Endodermal cell (in vitro differentiated cells): ENCODE measurements around the gene ADD1. TPM values are rescaled to one million over a fixed set of nuclear protein-coding genes. Genes with fewer than 3 reads are reported as not detected.

Experiments used
- DNase-seq: peaks from one replicate; pipeline ENCODE4 v3.0.0-alpha.2; 2017
- H3K27ac ChIP-seq: 2 replicates; pipeline ENCODE4 v1.5.1; 2013; ENCODE audit warnings: mild to moderate bottlenecking, low read depth, low read length, moderate library complexity
- H3K27me3 ChIP-seq: 2 replicates; pipeline ENCODE4 v1.6.1; 2013; ENCODE audit warnings: mild to moderate bottlenecking, low read length, moderate library complexity; ENCODE audit not compliant: insufficient read depth, control insufficient read depth, poor library complexity, severe bottlenecking
- H3K36me3 ChIP-seq: 2 replicates; pipeline ENCODE4 v1.7.0; 2013; ENCODE audit warnings: mild to moderate bottlenecking, low read length, moderate library complexity; ENCODE audit not compliant: control insufficient read depth, insufficient read depth
- H3K4me1 ChIP-seq: one replicate; pipeline ENCODE4 v1.7.0; 2013; ENCODE audit warnings: low read length; ENCODE audit not compliant: control insufficient read depth, insufficient read depth
- H3K4me3 ChIP-seq: 2 replicates; pipeline ENCODE4 v1.5.1; 2013; ENCODE audit warnings: mild to moderate bottlenecking, low read length, moderate library complexity
- H3K9ac ChIP-seq: 2 replicates; pipeline ENCODE4 v1.6.1; 2013; ENCODE audit warnings: mild to moderate bottlenecking, low read length, moderate library complexity; ENCODE audit not compliant: poor library complexity, severe bottlenecking; ENCODE audit errors: extremely low read depth
- H3K9me3 ChIP-seq: 2 replicates; pipeline ENCODE4 v1.6.1; 2013; ENCODE audit warnings: mild to moderate bottlenecking, low read length, moderate library complexity; ENCODE audit not compliant: control insufficient read depth
- H3K27ac Mint-ChIP-seq: 2 replicates; pipeline ENCODE4 v1.8.0; 2020; ENCODE audit warnings: mixed read lengths
- H3K27me3 Mint-ChIP-seq: 2 replicates; pipeline ENCODE4 v1.8.0; 2021; ENCODE audit warnings: mild to moderate bottlenecking, mixed read lengths; ENCODE audit not compliant: insufficient read depth
- H3K36me3 Mint-ChIP-seq: 2 replicates; pipeline ENCODE4 v1.8.0; 2020; ENCODE audit warnings: low read depth, mixed read lengths
- H3K4me1 Mint-ChIP-seq: 2 replicates; pipeline ENCODE4 v1.8.0; 2020; ENCODE audit warnings: mixed read lengths
- H3K4me3 Mint-ChIP-seq: 2 replicates; pipeline ENCODE4 v1.8.0; 2020; ENCODE audit warnings: mild to moderate bottlenecking, moderate library complexity, mixed read lengths
- H3K9me3 Mint-ChIP-seq: 2 replicates; pipeline ENCODE4 v1.8.0; 2020; ENCODE audit warnings: mild to moderate bottlenecking, mixed read lengths
- WGBS, 2 experiments: methylation state at CpG; one replicate each; pipeline versions ENCODE4 v1.1.5 to v1.1.7; 2013; ENCODE audit warnings: missing lambda C conversion rate in 2 of 2, mixed read lengths in 1 of 2; ENCODE audit not compliant: insufficient coverage in 1 of 2, insufficient read length in 1 of 2; 5-methylcytosine and 5-hydroxymethylcytosine counted together
- total RNA-seq, 2 donors: library from RNA; stranded (reverse); fragmentation: NEBNext Ultra II Directional in 1 of 2; extraction: Animal tissue kit (Norgen Biotek cat#: 25700) in 1 of 2; gene quantifications; 2 replicates in 1 of 2; 3 replicates in 1 of 2; pipeline ENCODE4 v1.2.1, GENCODE V29; 2021
- TF ChIP-seq, protein P1 (sequence below): fragments of 200-600 bp; sonication (generic); conservative IDR thresholded peaks from 2 replicates; pipeline ENCODE4 v1.5.0; 2021; ENCODE audit warnings: antibody characterized with exemption, mild to moderate bottlenecking

ADD1 gene
- total RNA-seq, 2 donors from 2014 or later, result 231 to 257 TPM

DNA sequence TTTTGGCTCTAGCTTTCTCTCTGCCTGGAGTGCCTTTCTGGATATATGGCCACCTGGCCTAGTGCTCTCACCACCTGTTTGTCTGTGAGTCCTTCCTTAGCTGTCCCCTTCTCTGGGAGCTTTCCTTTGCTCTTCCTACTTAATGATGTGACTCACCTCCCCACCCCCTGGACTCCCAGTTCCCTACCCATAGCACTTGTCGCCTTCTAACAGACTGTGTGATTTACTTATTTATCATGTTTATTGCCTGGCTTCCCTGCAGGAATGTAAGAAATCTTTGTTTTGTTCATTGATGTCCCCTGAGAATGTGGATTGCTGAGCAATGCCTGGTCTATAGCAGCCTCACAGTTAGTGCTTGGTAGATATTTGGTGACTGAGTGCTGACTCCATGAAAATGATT, 18.9 kb downstream of the ADD1 start:
- H3K9me3 Mint-ChIP-seq, result no peaks in the 10 kb centered on the region
- peaks cover 14% of the 10 kb centered on the region for H3K36me3 ChIP-seq
- no peak overlapping the region for H3K4me3 Mint-ChIP-seq
- no peaks in the 10 kb centered on the region for H3K27me3 ChIP-seq
- WGBS, 2 experiments, result 14% methylated on average over 1 of the region's 1 CpG; no CpG with 5 or more reads in 1 of the 2 experiments
- peak; percentile 81 for DNase-seq
- peak overlapping the region; percentile 69 for H3K9ac ChIP-seq
- H3K36me3 Mint-ChIP-seq, result peaks cover 1% of the 10 kb centered on the region
- no peaks in the 10 kb centered on the region for H3K27me3 Mint-ChIP-seq
- peaks cover 32% of the 10 kb centered on the region for H3K4me1 ChIP-seq
- H3K27ac Mint-ChIP-seq, result peak overlapping the region; percentile 77
- H3K4me1 Mint-ChIP-seq, result peaks cover 68% of the 10 kb centered on the region
- H3K4me3 ChIP-seq, result peak overlapping the region; percentile 73
- H3K9me3 ChIP-seq, result no peaks in the 10 kb centered on the region
- H3K27ac ChIP-seq, result peak overlapping the region; percentile 7
- TF ChIP-seq, protein P1, sequence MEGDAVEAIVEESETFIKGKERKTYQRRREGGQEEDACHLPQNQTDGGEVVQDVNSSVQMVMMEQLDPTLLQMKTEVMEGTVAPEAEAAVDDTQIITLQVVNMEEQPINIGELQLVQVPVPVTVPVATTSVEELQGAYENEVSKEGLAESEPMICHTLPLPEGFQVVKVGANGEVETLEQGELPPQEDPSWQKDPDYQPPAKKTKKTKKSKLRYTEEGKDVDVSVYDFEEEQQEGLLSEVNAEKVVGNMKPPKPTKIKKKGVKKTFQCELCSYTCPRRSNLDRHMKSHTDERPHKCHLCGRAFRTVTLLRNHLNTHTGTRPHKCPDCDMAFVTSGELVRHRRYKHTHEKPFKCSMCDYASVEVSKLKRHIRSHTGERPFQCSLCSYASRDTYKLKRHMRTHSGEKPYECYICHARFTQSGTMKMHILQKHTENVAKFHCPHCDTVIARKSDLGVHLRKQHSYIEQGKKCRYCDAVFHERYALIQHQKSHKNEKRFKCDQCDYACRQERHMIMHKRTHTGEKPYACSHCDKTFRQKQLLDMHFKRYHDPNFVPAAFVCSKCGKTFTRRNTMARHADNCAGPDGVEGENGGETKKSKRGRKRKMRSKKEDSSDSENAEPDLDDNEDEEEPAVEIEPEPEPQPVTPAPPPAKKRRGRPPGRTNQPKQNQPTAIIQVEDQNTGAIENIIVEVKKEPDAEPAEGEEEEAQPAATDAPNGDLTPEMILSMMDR, result no peak

DNA sequence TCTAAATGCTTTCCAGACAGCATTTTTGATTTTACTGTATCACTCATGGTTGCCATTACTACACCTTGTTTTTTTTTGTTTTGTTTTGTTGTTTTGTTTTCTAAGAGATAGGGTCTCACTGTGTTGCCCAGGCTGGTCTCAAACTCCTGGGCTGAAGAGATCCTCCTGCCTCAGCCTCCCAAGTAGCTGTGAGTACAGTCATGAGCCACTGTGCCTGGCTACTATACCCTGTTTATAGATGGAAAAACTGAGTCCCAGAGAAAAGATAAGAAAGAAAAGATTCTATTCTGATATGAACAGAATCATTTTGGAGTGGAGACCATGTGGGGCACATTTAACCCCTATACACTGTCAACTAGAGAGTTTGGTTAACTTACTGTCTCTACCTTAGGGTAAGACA, 20.0 kb downstream of the ADD1 start:
- H3K4me1 ChIP-seq, result peaks cover 40% of the 10 kb centered on the region
- no peak for DNase-seq
- H3K9me3 Mint-ChIP-seq, result no peaks in the 10 kb centered on the region
- H3K27ac Mint-ChIP-seq, result peak overlapping the region; percentile 11
- no peak overlapping the region for H3K4me3 ChIP-seq
- no peak overlapping the region for H3K27ac ChIP-seq
- no peaks in the 10 kb centered on the region for H3K36me3 Mint-ChIP-seq
- H3K27me3 ChIP-seq, result no peaks in the 10 kb centered on the region
- H3K4me3 Mint-ChIP-seq, result no peak overlapping the region
- no peaks in the 10 kb centered on the region for H3K9me3 ChIP-seq
- H3K36me3 ChIP-seq, result peaks cover 5% of the 10 kb centered on the region
- no peak overlapping the region for H3K9ac ChIP-seq
- H3K27me3 Mint-ChIP-seq, result no peaks in the 10 kb centered on the region
- H3K4me1 Mint-ChIP-seq, result peaks cover 79% of the 10 kb centered on the region
- TF ChIP-seq, protein P1, result no peak

DNA sequence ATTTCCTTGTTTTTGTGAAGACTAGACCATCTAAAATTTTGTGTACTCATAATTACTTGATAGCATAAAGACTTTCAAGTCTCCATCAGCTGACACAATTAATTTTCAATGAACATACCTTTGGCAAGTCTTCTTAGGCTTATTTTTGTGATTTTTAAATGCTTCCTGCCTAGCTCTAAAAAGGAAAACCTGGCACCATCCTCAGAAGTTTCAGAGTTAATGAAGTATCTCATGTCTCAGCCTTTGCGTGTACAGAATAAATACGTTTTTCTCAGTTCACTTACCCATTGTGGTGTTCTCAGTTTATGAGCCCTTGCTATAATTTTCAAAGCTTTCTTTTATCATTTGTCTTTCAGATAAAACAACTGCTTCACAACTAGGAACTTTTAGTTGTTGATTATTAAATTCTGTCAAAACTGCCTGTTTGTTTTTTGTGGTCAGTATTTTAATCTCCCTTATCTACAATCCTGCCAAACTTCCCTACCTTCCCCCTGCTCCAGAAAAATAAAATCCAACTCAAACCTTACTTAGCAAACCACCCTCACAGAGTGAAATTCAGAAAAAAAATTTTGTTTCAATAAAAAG, 21.6 kb downstream of the ADD1 start:
- Histone ChIP-seq H3K27me3 (no peaks in the 10 kb centered on the region), H3K9ac (no peak overlapping the region), H3K4me1 (peaks cover 49% of the 10 kb centered on the region), H3K36me3 (peaks cover 16% of the 10 kb centered on the region), H3K4me3 (peak overlapping the region; percentile 48), H3K27ac (no peak overlapping the region), H3K9me3 (no peaks in the 10 kb centered on the region)
- no peaks in the 10 kb centered on the region for H3K27me3 Mint-ChIP-seq
- H3K4me1 Mint-ChIP-seq, result peaks cover 81% of the 10 kb centered on the region
- H3K36me3 Mint-ChIP-seq, result no peaks in the 10 kb centered on the region
- 84 to 91% methylated on average over 2 of the region's 2 CpGs for WGBS, 2 experiments
- no peak for DNase-seq
- H3K9me3 Mint-ChIP-seq, result no peaks in the 10 kb centered on the region
- TF ChIP-seq, protein P1, result no peak
- no peak overlapping the region for H3K4me3 Mint-ChIP-seq
- peak overlapping the region; percentile 1 for H3K27ac Mint-ChIP-seq
